H1 (cell line): Measurements from ENCODE around the gene ZSCAN1. TPM values are rescaled to one million over a fixed set of nuclear protein-coding genes. Genes with fewer than 3 reads are reported as not detected.
A peak's percentile ranks its signal among the peaks of the same experiment; 100 is the strongest.

Experiments used
- CTCF ChIA-PET: fragments of 300-600 bp; sonication (Branson Sonifier 250); formaldehyde crosslinking; loops from one replicate; lab custom pipeline; 2021; ENCODE audit not compliant: partially characterized antibody; lab: Charles Lee
- POLR2A ChIA-PET: fragments of 300-600 bp; sonication (Branson Sonifier 250); formaldehyde crosslinking; loops from one replicate; lab custom pipeline; 2021; ENCODE audit warnings: inconsistent platforms; ENCODE audit not compliant: partially characterized antibody; lab: Charles Lee
- DNase-seq, 2 experiments: peaks; one replicate each; pipeline versions ENCODE4 v3.0.0 to v3.0.0-alpha.2; 2010 to 2022; ENCODE audit warnings: low spot score in 2 of 2, low read depth in 1 of 2, mixed read lengths in 1 of 2
- FAIRE-seq: peaks from 2 replicates; lab custom pipeline; 2011; peaks lifted over from hg19 to GRCh38; lab: Jason Lieb, UNC
- H2AFZ ChIP-seq: 2 replicates; pipeline ENCODE4 v1.8.1; 2012; ENCODE audit warnings: low read length, inconsistent platforms
- H2AK5ac ChIP-seq: 2 replicates; pipeline ENCODE4 v1.6.1; 2013; ENCODE audit warnings: low read depth, low read length
- H2BK120ac ChIP-seq: replicated peaks from 2 replicates; pipeline ENCODE3; 2013; ENCODE audit warnings: low read depth, low read length, inconsistent platforms
- H2BK12ac ChIP-seq: 2 replicates; pipeline ENCODE4 v1.6.1; 2013; ENCODE audit warnings: low read depth, low read length
- H2BK15ac ChIP-seq: 2 replicates; pipeline ENCODE4 v1.6.1; 2013; ENCODE audit warnings: low read length
- H2BK20ac ChIP-seq: 2 replicates; pipeline ENCODE4 v1.6.1; 2013; ENCODE audit warnings: low read length
- H2BK5ac ChIP-seq: 2 replicates; pipeline ENCODE4 v1.6.1; 2013; ENCODE audit warnings: low read depth, low read length
- H3K14ac ChIP-seq: 2 replicates; pipeline ENCODE4 v1.6.1; 2013; ENCODE audit warnings: inconsistent platforms; ENCODE audit not compliant: insufficient read length
- H3K18ac ChIP-seq: 2 replicates; pipeline ENCODE4 v1.6.1; 2013; ENCODE audit warnings: low read length; ENCODE audit errors: extremely low read depth
- H3K23ac ChIP-seq: 2 replicates; pipeline ENCODE4 v1.6.1; 2013; ENCODE audit warnings: inconsistent platforms; ENCODE audit not compliant: insufficient read length
- H3K23me2 ChIP-seq: 2 replicates; pipeline ENCODE4 v1.6.1; 2013; ENCODE audit warnings: low read depth, low read length
- H3K27ac ChIP-seq: 2 replicates; pipeline ENCODE4 v1.6.1; 2011; ENCODE audit warnings: low read depth, low read length, inconsistent platforms
- H3K27me3 ChIP-seq, 4 experiments: replicated peaks in 1 of 4; 1 replicate in 1 of 4; 2 replicates in 3 of 4; pipeline versions ENCODE4 v1.6.1 to v1.8.1; 2011 to 2013; ENCODE audit warnings: low read length in 3 of 4, mild to moderate bottlenecking in 3 of 4, inconsistent platforms in 2 of 4, mixed read lengths in 2 of 4, moderate library complexity in 1 of 4; ENCODE audit not compliant: control insufficient read depth in 3 of 4, insufficient read depth in 3 of 4; ENCODE audit errors: extremely low read depth in 1 of 4
- H3K36me3 ChIP-seq, 4 experiments: 2 replicates each; pipeline versions ENCODE4 v1.6.1 to v1.8.1; 2011 to 2013; ENCODE audit warnings: mild to moderate bottlenecking in 4 of 4, low read length in 3 of 4, moderate library complexity in 2 of 4, control low read depth in 1 of 4, inconsistent platforms in 1 of 4; ENCODE audit not compliant: insufficient read depth in 4 of 4, control insufficient read depth in 2 of 4
- H3K4ac ChIP-seq: replicated peaks from 2 replicates; pipeline ENCODE3; 2013; ENCODE audit warnings: low read length, low read depth, mixed read lengths, inconsistent platforms; ENCODE audit not compliant: insufficient read length
- H3K4me1 ChIP-seq, 4 experiments: replicated peaks in 1 of 4; 1 replicate in 1 of 4; 2 replicates in 3 of 4; pipeline versions ENCODE4 v1.6.1 to v1.8.1; 2011 to 2013; ENCODE audit warnings: low read length in 3 of 4, inconsistent platforms in 2 of 4, mixed read lengths in 1 of 4; ENCODE audit not compliant: insufficient read depth in 4 of 4, control insufficient read depth in 3 of 4
- H3K4me2 ChIP-seq, 2 experiments: 2 replicates each; pipeline versions ENCODE4 v1.6.1 to v1.8.1; 2011 to 2013; ENCODE audit warnings: low read depth in 2 of 2, low read length in 2 of 2, control low read depth in 1 of 2, inconsistent platforms in 1 of 2, mild to moderate bottlenecking in 1 of 2; ENCODE audit not compliant: insufficient read depth in 1 of 2
- H3K4me3 ChIP-seq, 4 experiments: fragments of 200-600, 300-600 bp in 1 of 4; sonication (generic), shearing (Covaris generic), sonication (Bioruptor Twin) in 1 of 4; 2 replicates each; pipeline versions ENCODE4 v1.5.1 to v1.8.1; 2011 to 2016; ENCODE audit warnings: low read length in 4 of 4, low read depth in 3 of 4, control low read depth in 2 of 4, inconsistent platforms in 2 of 4, mild to moderate bottlenecking in 2 of 4, mixed read lengths in 1 of 4, moderate library complexity in 1 of 4; ENCODE audit not compliant: insufficient read depth in 2 of 4; ENCODE audit errors: extremely low read depth in 1 of 4
- H3K56ac ChIP-seq: replicated peaks from 2 replicates; pipeline ENCODE3; 2013; ENCODE audit warnings: low read depth, mild to moderate bottlenecking, mixed read lengths, low read length, inconsistent platforms; ENCODE audit not compliant: insufficient read length
- H3K79me1 ChIP-seq: 2 replicates; pipeline ENCODE4 v1.6.1; 2013; ENCODE audit warnings: low read depth, low read length, control low read depth
- H3K79me2 ChIP-seq, 2 experiments: 2 replicates each; pipeline versions ENCODE4 v1.6.1 to v1.8.1; 2012 to 2013; ENCODE audit warnings: low read length in 2 of 2, mild to moderate bottlenecking in 2 of 2, inconsistent platforms in 1 of 2; ENCODE audit not compliant: insufficient read depth in 2 of 2, control insufficient read depth in 1 of 2
- H3K9ac ChIP-seq, 4 experiments: replicated peaks in 1 of 4; 1 replicate in 1 of 4; 2 replicates in 3 of 4; pipeline versions ENCODE4 v1.6.1 to v1.8.1; 2011 to 2013; ENCODE audit warnings: low read depth in 3 of 4, low read length in 3 of 4, control low read depth in 2 of 4, mild to moderate bottlenecking in 2 of 4, moderate library complexity in 2 of 4, inconsistent platforms in 1 of 4; ENCODE audit errors: extremely low read depth in 1 of 4
- H3K9me3 ChIP-seq, 2 experiments: 2 replicates each; pipeline versions ENCODE4 v1.6.1 to v1.8.1; 2012 to 2013; ENCODE audit warnings: mild to moderate bottlenecking in 2 of 2, moderate library complexity in 2 of 2, control low read depth in 1 of 2, inconsistent platforms in 1 of 2, low read depth in 1 of 2, low read length in 1 of 2, mixed read lengths in 1 of 2; ENCODE audit not compliant: insufficient read depth in 2 of 2
- H4K20me1 ChIP-seq, 2 experiments: replicated peaks in 1 of 2; 2 replicates each; pipeline versions ENCODE3 to v1.8.1; 2011 to 2013; ENCODE audit warnings: inconsistent platforms in 2 of 2, low read length in 2 of 2, mild to moderate bottlenecking in 1 of 2; ENCODE audit not compliant: insufficient read depth in 2 of 2, control insufficient read depth in 1 of 2
- H4K5ac ChIP-seq: 2 replicates; pipeline ENCODE4 v1.6.1; 2013; ENCODE audit warnings: low read length, low read depth, mixed read lengths, inconsistent platforms; ENCODE audit not compliant: insufficient read length
- H4K8ac ChIP-seq: 2 replicates; pipeline ENCODE4 v1.8.0; 2013; ENCODE audit warnings: mild to moderate bottlenecking, moderate library complexity, low read length, inconsistent platforms; ENCODE audit not compliant: insufficient read depth; ENCODE audit errors: extremely low read depth
- H4K91ac ChIP-seq: replicated peaks from 2 replicates; pipeline ENCODE3; 2013; ENCODE audit warnings: low read length, mixed read lengths, inconsistent platforms; ENCODE audit not compliant: insufficient read length
- ATF3 ChIP-seq: IDR thresholded peaks from 2 replicates; pipeline ENCODE4 v1.6.1; 2011; ENCODE audit warnings: low read depth, mild to moderate bottlenecking, low read length; ENCODE audit not compliant: insufficient read depth
- JUND ChIP-seq: IDR thresholded peaks from 2 replicates; pipeline ENCODE4 v1.6.1; 2011; ENCODE audit warnings: mild to moderate bottlenecking, improper control_type of control experiment, low read length
- RBBP5 ChIP-seq: IDR thresholded peaks from 2 replicates; pipeline ENCODE4 v1.7.1; 2012; ENCODE audit warnings: low read depth, mild to moderate bottlenecking, inconsistent platforms, low read length, moderate library complexity, borderline replicate concordance
- YY1 ChIP-seq: IDR thresholded peaks from 2 replicates; pipeline ENCODE4 v1.6.1; 2011; ENCODE audit warnings: low read depth, mild to moderate bottlenecking, low read length
- WGBS, 2 experiments: shearing (Covaris generic) in 1 of 2; methylation state at CpG; one replicate each; pipeline versions ENCODE4 v1.1.6 to v1.1.7; 2013 to 2015; ENCODE audit warnings: low lambda C conversion rate in 2 of 2, mixed read lengths in 2 of 2, inconsistent platforms in 1 of 2, low coverage in 1 of 2, missing lambda C conversion rate in 1 of 2; ENCODE audit not compliant: insufficient replicate concordance in 2 of 2, insufficient coverage in 1 of 2, insufficient read length in 1 of 2; ENCODE audit errors: extremely low coverage in 1 of 2, missing lambda C conversion rate in 1 of 2; 5-methylcytosine and 5-hydroxymethylcytosine counted together
- polyA plus RNA-seq, 7 experiments: library from polyadenylated mRNA; depleted of rRNA in 3 of 7; stranded (reverse) in 5 of 7; unstranded in 2 of 7; fragments of >200 nt in 5 of 7; fragments of 200-250 nt in 2 of 7; gene quantifications; 1 replicate in 5 of 7; 2 replicates in 1 of 7; 4 replicates in 1 of 7; pipeline versions ENCODE4 v1.2.1 to v1.2.3, GENCODE V29; 2011 to 2013; ENCODE audit warnings: missing spikeins in 2 of 7, mixed read lengths in 2 of 7
- total RNA-seq: library from RNA; stranded (reverse); fragmentation: NEBNext Ultra II Directional; extraction: Animal tissue kit (Norgen Biotek cat#: 25700); gene quantifications from 2 replicates; pipeline ENCODE4 v1.2.1, GENCODE V29; 2021
- TF ChIP-seq, protein P1 (sequence below), 3 experiments: IDR thresholded peaks; 1 replicate in 2 of 3; 2 replicates in 1 of 3; pipeline versions ENCODE4 v1.5.1 to v1.6.1; 2011; ENCODE audit warnings: low read length in 3 of 3, mild to moderate bottlenecking in 3 of 3, inconsistent platforms in 2 of 3, low read depth in 1 of 3, moderate library complexity in 1 of 3; ENCODE audit not compliant: insufficient read depth in 1 of 3; ENCODE audit errors: control extremely low read depth in 1 of 3
- TF ChIP-seq, protein P2 (sequence below): IDR thresholded peaks from 2 replicates; pipeline ENCODE4 v1.6.1; 2012; ENCODE audit warnings: low read length, inconsistent platforms

The ZSCAN1 gene
- total and polyA plus RNA-seq, 2 of the 8 experiments (the other 6 are each of a cell fraction or from before 2014, with no cell fraction given), result 1.2 to 4.3 TPM

DNA sequence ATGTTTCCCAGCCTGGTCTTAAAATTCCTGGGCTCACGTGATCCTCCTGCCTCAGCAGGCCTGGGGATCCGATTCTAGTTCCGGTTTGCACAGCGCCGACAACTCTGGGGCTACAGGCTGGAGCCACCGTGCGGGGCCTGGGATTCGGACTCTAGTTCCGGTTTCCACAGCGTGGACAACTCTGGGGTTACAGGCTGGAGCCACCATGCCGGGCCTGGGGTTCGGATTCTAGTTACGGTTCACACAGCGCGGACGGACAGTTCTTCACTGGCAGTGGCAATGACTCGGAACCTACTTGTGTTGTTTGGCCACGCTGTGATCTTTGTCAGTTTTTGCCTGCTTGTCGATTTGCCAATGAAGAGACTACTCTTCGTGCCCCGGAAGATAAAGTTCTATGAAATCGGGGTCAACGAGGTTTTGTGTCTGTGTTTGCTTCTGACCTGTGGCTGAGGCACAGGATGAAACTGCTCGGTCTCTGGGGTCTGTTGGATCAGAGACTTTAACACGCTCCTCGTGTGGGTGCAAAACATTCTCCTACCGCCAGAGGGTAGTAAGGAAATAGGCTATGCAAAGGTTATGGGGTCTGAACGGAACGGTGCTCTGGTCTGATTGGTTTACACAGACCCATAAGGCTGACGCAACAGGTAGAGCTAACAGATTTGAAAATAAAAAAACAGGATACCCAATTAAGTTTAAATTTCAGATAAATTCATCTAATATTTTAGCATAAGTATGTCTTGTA lies 12.1 kb upstream of the ZSCAN1 start:
- 67% methylated on average over 30 of the region's 30 CpGs; no CpG with 5 or more reads in 1 of the 2 experiments for whole genome bisulfite sequencing, 2 experiments
- no peak overlapping the region for H3K27ac ChIP-seq
- TF ChIP-seq, protein P1, sequence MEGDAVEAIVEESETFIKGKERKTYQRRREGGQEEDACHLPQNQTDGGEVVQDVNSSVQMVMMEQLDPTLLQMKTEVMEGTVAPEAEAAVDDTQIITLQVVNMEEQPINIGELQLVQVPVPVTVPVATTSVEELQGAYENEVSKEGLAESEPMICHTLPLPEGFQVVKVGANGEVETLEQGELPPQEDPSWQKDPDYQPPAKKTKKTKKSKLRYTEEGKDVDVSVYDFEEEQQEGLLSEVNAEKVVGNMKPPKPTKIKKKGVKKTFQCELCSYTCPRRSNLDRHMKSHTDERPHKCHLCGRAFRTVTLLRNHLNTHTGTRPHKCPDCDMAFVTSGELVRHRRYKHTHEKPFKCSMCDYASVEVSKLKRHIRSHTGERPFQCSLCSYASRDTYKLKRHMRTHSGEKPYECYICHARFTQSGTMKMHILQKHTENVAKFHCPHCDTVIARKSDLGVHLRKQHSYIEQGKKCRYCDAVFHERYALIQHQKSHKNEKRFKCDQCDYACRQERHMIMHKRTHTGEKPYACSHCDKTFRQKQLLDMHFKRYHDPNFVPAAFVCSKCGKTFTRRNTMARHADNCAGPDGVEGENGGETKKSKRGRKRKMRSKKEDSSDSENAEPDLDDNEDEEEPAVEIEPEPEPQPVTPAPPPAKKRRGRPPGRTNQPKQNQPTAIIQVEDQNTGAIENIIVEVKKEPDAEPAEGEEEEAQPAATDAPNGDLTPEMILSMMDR (IDR thresholded peaks at IDR 0.05; ENCODE audit: control extremely low read depth in 1 of 3, insufficient read depth in 1 of 3, low read depth in 1 of 3, low read length in 3 of 3), result peak; percentile 46 to 84 (median 71)
- TF ChIP-seq, protein P2, sequence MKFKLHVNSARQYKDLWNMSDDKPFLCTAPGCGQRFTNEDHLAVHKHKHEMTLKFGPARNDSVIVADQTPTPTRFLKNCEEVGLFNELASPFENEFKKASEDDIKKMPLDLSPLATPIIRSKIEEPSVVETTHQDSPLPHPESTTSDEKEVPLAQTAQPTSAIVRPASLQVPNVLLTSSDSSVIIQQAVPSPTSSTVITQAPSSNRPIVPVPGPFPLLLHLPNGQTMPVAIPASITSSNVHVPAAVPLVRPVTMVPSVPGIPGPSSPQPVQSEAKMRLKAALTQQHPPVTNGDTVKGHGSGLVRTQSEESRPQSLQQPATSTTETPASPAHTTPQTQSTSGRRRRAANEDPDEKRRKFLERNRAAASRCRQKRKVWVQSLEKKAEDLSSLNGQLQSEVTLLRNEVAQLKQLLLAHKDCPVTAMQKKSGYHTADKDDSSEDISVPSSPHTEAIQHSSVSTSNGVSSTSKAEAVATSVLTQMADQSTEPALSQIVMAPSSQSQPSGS, result no peak
- peak; percentile 76 for TF ChIP-seq JUND
- TF ChIP-seq RBBP5, result no peak
- TF ChIP-seq ATF3, result 0 out of 2 replicates have a peak, but pooled peaks have one; percentile 48
- TF ChIP-seq YY1, result 0 out of 2 replicates have a peak, but pooled peaks have one; percentile 33

More for the DNA sequence above, 12.1 kb upstream of the ZSCAN1 start:
- ChIA-PET POLR2A (interaction anchor here (0.8 to 3.4 kb wide), 11 partner anchors 13 to 162 kb away, joined by 3 to 18 read pairs (median 7); partner anchors contain the start of genes ZNF418 and ZNF606), CTCF (interaction anchor here (0.5 to 4.0 kb wide), 26 partner anchors 9 to 162 kb away, joined by 3 to 34 read pairs (median 3); partner anchors contain the start of gene ZNF135)
- Histone ChIP-seq H3K4me1 (no peaks in the 10 kb centered on the region), H2AFZ (0 out of 2 replicates have a peak overlapping the region, but pooled peaks have one; percentile 36), H3K27me3 (no peaks in the 10 kb centered on the region; a peak in 3 of 7 replicates), H4K8ac (peak overlapping the region; percentile 84; the same call in 1 of the 2 replicates), H4K20me1 (no peaks in the 10 kb centered on the region), H3K4me3 (no peak overlapping the region), H4K91ac (no peak overlapping the region), H3K9ac (no peak overlapping the region), H2AK5ac (no peak overlapping the region), H3K18ac (no peak overlapping the region), H3K14ac (no peak overlapping the region), H2BK20ac (no peak overlapping the region), H2BK5ac (no peak overlapping the region; the same call in 1 of the 2 replicates), H3K79me2 (no peaks in the 10 kb centered on the region), H2BK12ac (no peak overlapping the region), H3K4me2 (no peak overlapping the region), H2BK15ac (no peak overlapping the region), H3K4ac (no peak overlapping the region), H3K56ac (no peak overlapping the region), H3K23ac (no peak overlapping the region), H3K36me3 (no peaks in the 10 kb centered on the region), H2BK120ac (no peak overlapping the region), H3K23me2 (no peaks in the 10 kb centered on the region), H4K5ac (peak overlapping the region; percentile 55), H3K79me1 (no peaks in the 10 kb centered on the region), H3K9me3 (peaks cover 16 to 35% of the 10 kb centered on the region in 2 experiments; a peak in 3 of 4 replicates)
- FAIRE-seq (peak; percentile 98), DNase-seq (peak in 1 of 2 experiments; percentile 72)
